Femur (tissue), 1 donor: ENCODE results near the gene KIAA1614.

ENCODE experiments used
- DNase-seq: peaks from one replicate; pipeline ENCODE4 v3.0.0-alpha.2; 2017

The KIAA1614 gene, protein sequence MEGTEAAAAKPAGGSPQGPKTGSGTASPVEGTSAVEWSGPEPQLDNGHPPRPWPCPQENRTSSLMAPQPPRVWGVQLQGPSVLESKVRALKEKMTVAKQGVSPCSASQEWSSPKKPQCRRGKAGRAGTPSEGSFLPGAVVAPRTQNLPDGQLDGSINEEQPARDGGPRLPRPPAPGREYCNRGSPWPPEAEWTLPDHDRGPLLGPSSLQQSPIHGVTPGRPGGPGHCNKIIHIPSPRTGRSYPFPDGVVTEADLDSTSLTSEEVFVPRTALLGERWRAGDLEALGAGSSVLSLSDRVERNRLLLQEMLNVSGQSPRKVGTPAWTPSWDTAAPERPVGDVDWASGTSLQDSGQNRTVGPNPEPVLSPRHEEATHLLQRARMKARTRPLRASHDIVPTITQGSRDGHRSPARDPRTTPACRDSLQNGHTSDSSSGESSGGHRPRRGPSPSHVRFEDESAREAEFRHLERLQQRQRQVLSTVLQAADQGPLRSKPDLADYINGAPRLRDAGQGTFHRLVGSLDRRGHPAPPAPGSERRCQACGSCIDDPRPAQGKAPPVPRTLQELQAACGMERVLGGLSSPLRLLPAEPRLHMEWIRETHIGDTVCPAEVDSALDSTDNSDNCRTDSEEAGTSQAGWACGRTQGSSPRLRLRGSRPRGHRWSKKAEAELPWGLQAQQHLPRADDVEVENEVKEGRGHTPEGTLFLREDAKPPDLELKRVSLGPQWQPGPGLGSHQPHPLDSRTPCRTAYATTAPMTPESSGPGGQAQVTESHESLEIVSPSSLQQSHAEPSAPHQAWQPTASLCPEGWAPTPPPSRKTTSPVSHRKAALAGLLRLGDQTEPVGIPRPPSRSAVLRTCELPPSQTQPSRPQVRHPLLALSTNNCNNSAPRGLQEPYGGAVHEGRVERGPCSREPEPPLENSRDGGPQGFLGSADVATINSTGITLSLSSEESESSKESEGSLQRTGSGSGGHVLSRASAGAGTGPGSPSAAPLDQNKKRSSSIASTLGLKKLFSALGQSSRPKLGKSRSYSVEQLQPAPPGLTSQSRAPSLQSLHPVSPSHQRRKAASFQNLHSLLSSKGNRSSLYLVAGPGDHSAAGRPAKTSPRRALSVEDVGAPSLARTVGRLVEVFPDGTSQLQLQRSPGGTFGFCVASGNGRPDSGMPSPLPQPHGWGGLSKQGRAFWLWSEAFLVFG

GRCh38 chr1:180912801-180913565 lies at the start of gene KIAA1614:
Gene KIAA1614, plus strand, starts transcription at chr1:180912897. Its CDS starts 347 bp downstream, at chr1:180913244.
- peak; percentile 71 for DNase-seq

DNA sequence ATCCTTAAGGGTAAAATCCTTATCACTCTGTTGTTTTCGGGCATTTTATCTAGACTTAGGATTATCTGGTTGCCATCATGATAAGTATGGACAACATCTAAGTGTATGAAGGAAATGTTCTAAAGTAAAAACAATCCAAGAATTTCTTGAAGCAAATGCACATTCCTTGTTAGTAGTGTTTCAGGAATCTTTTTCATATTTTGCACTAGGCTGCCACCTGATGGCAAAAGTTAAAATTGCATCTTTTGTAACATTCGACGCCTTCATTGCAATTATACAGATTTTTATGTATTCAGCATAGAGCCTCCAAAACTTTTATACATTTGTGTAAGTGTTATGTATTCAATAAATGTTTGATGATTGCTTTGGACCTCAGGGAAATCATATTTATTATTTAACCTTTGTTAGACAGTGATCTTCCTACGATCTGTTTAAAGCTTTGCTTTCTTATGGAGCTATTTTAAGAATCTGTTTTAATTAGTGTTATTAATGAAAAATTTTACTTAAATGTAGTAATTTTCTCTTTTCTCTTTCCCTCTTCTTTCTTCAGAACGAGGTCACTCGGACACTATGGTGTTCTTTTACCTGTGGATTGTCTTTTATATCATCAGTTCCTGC lies 49.4 kb upstream of the KIAA1614 start:
- no peak for DNase-seq

GRCh38 chr1:180881806-180882509 lies 30.7 kb upstream of the KIAA1614 start:
- DNase-seq = no peak

DNA sequence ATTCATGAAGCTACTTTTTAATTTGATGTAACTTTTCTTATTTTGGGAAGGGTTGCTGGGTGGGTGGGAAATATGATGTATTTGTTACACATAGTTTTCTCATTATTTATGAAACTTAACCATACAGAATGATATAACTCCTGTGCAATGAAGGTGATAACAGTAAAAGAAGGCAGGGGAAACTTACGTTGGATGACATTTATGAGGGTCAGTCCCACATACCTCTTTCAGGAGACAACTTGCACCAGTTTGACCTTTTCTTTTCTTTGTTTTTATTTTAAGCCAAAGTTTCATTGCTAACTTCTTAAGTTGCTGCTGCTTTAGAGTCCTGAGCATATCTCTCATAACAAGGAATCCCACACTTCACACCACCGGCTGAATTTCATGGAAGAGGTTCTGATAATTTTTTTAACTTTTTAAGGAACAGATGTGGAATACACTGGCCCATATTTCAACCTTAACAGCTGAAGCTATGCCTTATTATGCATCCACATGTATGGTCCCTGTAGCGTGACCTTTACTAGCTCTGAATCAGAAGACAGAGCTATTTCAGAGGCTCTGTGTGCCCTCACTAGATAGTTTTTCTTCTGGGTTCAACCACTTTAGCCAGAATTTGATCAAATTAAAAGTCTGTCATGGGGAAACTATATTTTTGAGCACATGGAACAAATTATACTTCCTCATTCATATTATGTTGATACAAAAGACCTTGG lies 28.0 kb upstream of the KIAA1614 start:
- DNase-seq = no peak

GRCh38 chr1:180886338-180886737 lies 26.4 kb upstream of the KIAA1614 start:
- DNase-seq = no peak

GRCh38 chr1:180887841-180888240 lies 24.9 kb upstream of the KIAA1614 start:
- DNase-seq = no peak

- no peak for DNase-seq
Observed at GRCh38 chr1:180888870-180889269, 23.8 kb upstream of the KIAA1614 start.

DNA sequence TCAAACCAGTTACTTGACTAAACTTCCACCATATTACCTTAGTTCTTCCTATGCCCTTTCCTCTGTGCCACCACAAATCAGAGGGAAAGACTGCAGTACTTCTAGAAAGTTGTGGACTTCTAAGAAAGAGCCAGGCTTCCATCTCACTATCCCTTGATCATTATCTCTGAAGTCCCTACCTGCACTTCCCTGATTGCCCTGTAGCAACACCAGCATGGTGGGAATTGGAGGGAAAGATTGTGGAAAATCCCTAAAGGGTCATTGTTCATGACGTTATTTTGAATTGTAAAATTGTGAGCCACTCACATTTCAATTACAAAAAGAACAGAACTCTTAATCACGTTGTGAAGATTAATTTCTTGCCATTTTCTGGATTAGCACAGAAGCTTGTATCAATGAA lies 23.4 kb upstream of the KIAA1614 start:
- DNase-seq = no peak

- DNase-seq = no peak
Observed at GRCh38 chr1:180892272-180892671, 20.4 kb upstream of the KIAA1614 start.

DNA sequence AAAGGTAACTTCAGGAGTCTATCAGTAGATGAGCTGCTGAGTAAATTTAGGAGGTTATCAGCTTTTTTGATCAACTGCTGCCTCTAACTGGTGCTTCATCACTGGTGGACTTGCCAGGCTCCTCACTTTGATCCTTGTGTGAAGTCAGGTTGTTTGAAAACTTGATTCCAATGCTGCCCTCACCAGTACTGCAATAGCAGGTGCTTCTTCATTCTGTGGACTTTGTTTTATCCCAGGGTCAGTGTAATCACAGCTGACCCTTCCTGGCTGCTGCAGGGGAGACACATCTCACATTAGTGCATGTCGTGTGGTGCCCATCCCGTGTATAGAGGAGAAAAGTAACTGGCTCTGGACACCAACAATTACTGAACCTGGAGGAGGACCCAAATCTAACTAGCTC lies 20.0 kb upstream of the KIAA1614 start:
- no peak for DNase-seq

- no peak for DNase-seq
Observed at GRCh38 chr1:180893614-180894013, 19.1 kb upstream of the KIAA1614 start.

- no peak for DNase-seq
Observed at GRCh38 chr1:180896161-180896560, 16.5 kb upstream of the KIAA1614 start.

GRCh38 chr1:180898441-180899219 lies 14.1 kb upstream of the KIAA1614 start:
- no peak for DNase-seq

DNA sequence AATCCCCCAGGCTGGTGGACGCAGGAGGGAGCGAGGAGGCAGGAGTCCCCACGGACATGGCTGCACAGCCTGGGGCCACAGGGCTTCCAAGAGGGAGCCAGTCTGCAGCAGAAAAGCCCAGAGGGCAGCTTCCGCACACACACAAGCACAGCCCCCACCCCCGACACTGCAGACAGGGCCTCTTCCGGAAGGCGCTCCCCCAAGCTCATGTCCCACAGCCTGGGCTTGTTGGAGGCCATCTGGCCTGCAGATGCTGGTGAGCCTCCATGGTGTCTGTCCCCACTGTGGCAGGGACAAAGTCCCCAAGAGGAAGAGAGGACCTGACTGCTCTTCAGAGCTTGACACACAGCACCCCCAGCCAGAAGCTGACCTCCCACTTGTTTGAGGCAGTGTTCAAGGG lies 13.4 kb upstream of the KIAA1614 start:
- no peak for DNase-seq

GRCh38 chr1:180901076-180901990 lies 11.4 kb upstream of the KIAA1614 start:
- DNase-seq = no peak

DNA sequence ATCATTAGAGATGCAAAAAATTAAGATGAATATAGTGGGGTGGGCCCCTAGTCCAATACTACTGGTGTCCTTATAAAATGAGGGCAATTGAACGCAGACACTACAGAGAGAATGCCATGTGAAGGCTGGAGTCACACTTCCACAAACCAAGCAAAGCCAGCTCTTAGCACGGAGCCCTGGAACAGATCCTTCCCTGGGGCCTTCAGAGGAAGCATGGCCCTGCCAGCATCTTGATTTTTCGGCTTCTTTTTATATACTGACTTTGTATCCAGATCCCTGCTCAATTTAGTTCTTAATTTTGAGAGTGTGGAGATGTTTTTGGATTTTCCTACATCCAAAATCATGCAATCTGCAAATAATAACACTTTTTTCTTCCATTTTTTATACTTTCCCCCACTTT lies 10.2 kb upstream of the KIAA1614 start:
- DNase-seq = no peak

DNA sequence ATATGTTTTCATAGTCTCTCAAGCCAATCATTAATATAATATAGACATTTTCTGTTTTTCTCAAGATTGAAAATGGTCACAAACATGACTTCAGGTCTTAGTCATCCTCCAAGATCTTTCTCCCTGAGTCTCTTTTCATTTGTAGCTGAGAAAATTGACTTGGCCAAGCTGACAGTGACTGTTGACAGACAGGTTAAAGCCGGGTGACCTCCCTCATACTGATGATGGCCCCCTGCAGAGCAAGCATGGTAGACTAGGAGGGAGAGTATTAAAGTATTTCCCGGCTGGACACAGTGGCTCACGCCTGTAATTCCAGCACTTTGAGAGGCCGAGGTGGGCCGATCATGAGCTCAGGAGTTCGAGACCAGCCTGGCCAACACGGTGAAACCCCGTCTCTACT lies 6.8 kb upstream of the KIAA1614 start:
- DNase-seq = no peak

DNA sequence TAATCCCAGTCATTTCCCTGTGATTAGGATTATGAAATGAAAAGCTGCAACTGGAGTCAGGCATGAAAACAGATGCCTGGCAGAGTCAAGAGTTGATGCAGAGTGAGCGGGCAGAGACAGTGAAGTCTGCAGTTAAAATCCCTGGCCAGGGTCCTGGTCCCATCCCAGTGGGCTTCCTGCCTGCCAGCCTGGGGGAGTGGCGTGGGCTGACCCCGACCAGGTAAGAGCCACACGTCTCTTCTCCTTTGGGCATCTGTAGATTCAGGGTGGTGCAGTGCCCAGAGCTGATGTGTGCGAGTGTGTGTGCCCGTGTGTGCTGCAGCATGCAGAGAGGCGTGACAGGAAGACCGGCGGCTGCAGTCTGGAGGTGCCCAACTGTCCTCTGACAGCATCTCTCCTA lies 6.2 kb upstream of the KIAA1614 start:
- no peak for DNase-seq
